22Rv1 (cell line): Measurements from ENCODE around the gene TRIM29.

Experiments used
- H3K27ac ChIP-seq: fragments of 450-650 bp; 2 replicates; pipeline ENCODE4 v1.5.1; 2017
- ZFX ChIP-seq: fragments of 450-650 bp; IDR thresholded peaks from 2 replicates; pipeline ENCODE4 v1.6.1; 2017; ENCODE audit warnings: antibody characterized with exemption, borderline replicate concordance
- TF ChIP-seq, protein P1 (sequence below): fragments of 450-650 bp; IDR thresholded peaks from 2 replicates; pipeline ENCODE4 v1.5.1; 2017; ENCODE audit warnings: mild to moderate bottlenecking

TRIM29 gene

DNA sequence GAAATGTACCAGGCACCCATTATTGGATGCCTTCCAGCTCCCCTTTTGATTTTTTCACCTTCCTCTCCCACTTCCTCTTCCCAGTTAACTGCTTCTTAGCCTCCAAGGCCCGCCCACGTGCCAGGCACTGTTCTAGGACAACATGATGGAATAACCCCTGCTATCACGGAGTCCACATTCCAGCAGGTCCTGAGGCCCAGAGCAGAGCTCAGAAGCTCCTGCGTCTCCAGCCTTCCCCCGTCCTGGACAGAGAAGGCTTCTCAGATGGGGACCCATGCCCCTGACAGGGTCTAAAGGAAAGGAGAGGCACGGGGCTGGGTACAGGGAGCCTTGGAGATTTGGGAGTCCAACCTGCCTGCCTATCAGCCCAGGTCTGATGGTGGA, 29.1 kb downstream of the TRIM29 start:
- no peak overlapping the region for H3K27ac ChIP-seq
- no peak for TF ChIP-seq ZFX
- TF ChIP-seq, protein P1, sequence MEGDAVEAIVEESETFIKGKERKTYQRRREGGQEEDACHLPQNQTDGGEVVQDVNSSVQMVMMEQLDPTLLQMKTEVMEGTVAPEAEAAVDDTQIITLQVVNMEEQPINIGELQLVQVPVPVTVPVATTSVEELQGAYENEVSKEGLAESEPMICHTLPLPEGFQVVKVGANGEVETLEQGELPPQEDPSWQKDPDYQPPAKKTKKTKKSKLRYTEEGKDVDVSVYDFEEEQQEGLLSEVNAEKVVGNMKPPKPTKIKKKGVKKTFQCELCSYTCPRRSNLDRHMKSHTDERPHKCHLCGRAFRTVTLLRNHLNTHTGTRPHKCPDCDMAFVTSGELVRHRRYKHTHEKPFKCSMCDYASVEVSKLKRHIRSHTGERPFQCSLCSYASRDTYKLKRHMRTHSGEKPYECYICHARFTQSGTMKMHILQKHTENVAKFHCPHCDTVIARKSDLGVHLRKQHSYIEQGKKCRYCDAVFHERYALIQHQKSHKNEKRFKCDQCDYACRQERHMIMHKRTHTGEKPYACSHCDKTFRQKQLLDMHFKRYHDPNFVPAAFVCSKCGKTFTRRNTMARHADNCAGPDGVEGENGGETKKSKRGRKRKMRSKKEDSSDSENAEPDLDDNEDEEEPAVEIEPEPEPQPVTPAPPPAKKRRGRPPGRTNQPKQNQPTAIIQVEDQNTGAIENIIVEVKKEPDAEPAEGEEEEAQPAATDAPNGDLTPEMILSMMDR: no peak

DNA sequence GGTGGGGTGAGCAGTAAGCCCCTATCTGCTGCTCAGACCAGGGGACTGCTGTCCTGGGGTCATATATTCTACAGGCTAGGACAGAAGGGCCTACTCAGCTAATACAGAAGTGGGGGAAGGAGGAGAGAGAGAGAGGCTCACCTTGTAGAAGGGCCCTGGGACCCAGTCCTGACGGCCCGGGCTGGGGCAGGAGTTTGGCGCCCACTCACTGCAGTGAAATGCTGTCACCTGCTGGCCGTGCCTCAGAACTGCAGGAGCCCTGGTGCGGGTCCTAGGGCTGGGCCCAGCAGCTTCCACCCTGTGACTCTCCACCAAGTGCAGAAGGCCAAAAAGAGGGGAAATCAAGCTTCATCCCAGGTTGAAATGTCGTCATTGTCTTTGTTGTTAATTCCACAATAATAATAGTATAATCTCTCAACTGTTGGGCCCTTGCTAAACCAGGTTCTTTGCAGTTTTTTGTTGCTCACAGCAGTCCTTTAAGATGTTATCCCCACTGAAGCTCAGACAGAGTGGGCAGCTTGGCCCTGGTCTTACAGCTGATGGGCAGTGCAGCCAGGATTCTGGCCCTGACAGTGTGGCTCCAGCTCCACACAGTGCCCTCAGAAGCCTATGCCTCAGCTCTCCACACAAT, 29.6 kb downstream of the TRIM29 start:
- no peak overlapping the region for H3K27ac ChIP-seq

DNA sequence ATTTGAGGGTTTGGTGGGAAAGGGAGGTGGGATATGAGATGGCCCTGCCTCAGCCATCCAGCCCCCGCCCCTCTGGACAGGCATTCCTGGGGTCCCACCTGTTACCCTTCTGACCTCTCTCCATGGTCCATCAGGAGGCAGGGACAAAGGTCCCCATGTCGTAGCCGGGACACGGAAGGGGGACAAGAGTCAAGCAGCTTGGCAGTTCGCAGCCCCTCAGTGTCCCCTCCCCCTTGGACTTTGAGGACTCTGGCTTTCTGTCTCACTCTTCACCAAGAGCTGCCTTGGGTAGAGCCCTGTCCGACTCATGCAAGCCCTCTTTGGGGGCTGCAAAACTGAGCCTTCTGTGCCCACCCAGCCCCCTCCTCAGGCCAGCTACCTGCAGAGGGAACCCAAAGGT, 30.2 kb downstream of the TRIM29 start:
- no peak overlapping the region for H3K27ac ChIP-seq
- TF ChIP-seq, protein P1: no peak
- no peak for TF ChIP-seq ZFX

More for the DNA sequence above, 29.6 kb downstream of the TRIM29 start:
- no peak for TF ChIP-seq ZFX
- TF ChIP-seq, protein P1: peak; percentile 98

DNA sequence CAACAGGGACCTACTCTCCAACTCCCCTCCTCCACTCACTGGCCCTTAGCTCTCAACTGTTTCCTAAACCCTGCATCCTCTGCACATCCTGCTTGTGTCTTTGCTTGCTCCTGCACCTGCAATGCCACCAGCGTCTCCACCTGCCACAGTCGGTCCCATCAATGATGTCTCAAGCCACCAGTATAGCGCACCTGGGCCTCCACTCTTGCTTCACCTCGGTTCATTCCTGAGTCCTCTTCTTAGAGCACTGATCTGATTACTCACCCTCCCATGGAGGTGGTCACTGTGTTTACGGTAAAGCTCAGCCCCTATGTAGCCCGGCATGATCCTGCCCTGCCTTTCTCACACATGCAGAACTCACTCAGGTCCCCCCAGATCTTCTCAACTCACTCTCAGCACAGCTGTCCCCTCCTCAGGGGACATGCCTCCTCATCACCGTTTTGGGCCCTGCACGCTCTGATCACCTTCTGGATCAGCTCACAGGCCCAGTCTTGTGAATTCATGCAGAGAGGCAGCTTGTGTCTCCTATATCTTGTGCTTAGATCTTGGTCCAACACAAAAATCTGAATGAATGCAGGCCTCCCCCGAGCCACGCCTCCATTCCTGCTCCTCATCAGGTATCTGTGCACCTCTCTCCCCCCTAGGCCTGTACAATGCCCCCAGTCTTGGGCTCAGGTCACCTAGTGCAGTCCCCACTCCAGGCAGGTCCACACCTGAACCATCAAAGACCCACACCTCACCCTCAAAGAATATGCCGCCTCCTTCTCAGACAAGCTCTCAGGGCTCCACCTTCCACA, 31.4 kb downstream of the TRIM29 start:
- H3K27ac ChIP-seq: no peak overlapping the region
- TF ChIP-seq, protein P1: no peak
- TF ChIP-seq ZFX: no peak

DNA sequence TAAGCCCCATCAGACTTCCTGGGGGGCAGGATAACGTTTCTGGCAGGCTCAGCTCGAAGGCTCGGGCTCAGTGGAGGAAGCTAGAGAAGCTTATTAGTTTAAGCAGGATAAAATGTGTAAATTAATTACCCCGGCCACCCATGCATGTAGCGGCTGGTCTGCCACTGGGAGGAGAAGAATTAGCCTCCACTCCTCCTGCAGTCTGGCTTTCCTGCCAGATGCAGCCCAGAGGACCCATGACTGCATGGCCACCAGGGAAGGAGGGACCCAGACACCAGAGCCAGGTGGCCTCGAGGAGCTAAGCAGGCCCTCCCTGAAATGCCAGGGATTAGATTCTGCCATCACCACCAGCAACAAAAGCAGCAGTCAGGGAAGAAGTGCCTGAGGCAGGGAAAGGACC, 32.3 kb downstream of the TRIM29 start:
- TF ChIP-seq, protein P1: no peak
- TF ChIP-seq ZFX: no peak
- H3K27ac ChIP-seq: no peak overlapping the region

DNA sequence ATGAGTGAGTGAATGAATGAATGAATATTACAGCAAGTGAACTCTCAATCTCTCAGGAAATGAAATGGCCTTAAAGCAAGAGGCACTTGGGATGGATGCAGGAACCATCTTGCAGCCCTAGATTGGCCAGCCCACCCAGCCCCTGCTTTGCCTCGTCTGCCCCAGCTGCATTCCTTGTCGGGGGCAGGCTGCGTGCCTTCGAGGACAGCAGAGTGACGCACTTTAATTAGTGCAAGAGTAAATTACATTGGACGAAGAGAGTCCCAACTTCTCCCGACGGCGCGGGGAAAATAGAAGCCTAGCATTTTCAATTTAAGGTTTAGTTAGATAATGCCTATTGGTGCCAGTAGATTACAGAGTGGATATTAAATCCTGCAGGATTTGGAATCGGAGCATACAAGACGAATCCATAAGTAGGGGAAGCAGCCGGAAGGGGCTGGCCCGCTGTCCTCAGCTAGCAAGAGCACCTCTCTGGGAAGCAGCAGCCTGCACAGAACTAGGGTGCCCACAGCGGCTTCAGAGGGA, 33.8 kb downstream of the TRIM29 start:
- no peak for TF ChIP-seq ZFX
- TF ChIP-seq, protein P1: no peak
- no peak overlapping the region for H3K27ac ChIP-seq

DNA sequence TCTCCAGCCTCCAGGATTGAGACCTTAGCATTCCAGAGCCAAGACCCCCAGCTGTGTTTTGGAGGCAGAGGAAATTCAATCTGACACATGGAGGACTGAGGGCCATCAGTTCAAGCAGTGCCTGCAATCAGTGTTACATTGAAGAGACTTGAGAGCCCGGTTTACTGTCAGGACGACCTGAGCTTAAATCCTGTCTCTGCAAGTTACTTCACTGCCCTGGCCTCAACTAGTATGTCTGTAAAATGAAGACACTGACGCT, 35.1 kb downstream of the TRIM29 start:
- H3K27ac ChIP-seq: no peak overlapping the region
- no peak for TF ChIP-seq ZFX
- TF ChIP-seq, protein P1: no peak
